LNCaP clone FGC (cell line): Measurements from ENCODE around the gene MCOLN1.

Experiments used
- DNase-seq: peaks from one replicate; pipeline ENCODE4 v3.0.0-alpha.2; 2011; ENCODE audit warnings: low read depth
- H3K4me3 ChIP-seq: 2 replicates; pipeline ENCODE4 v1.5.1; 2011; ENCODE audit warnings: mild to moderate bottlenecking, low read depth, low read length, control low read depth
- CTCF ChIP-seq: IDR thresholded peaks from 2 replicates; pipeline ENCODE4 v1.5.1; 2012; ENCODE audit warnings: mild to moderate bottlenecking; ENCODE audit not compliant: control insufficient read depth, insufficient read depth; ENCODE audit errors: extremely low read depth

MCOLN1 gene

GRCh38 chr19:7544626-7545025, 22.2 kb downstream of the MCOLN1 start:
- no peak overlapping the region for H3K4me3 ChIP-seq
- no peak for TF ChIP-seq CTCF
- no peak for DNase-seq

GRCh38 chr19:7545300-7545699, 22.9 kb downstream of the MCOLN1 start:
- no peak overlapping the region for H3K4me3 ChIP-seq
- no peak for DNase-seq
- no peak for TF ChIP-seq CTCF

GRCh38 chr19:7545904-7546303, 23.5 kb downstream of the MCOLN1 start:
- DNase-seq = no peak
- no peak overlapping the region for H3K4me3 ChIP-seq
- no peak for TF ChIP-seq CTCF

GRCh38 chr19:7547159-7547558, 24.7 kb downstream of the MCOLN1 start:
- TF ChIP-seq CTCF = no peak

GRCh38 chr19:7549429-7550148, 27.2 kb downstream of the MCOLN1 start:
- TF ChIP-seq CTCF = no peak
- no peak for DNase-seq
- H3K4me3 ChIP-seq = no peak overlapping the region

More at GRCh38 chr19:7547159-7547558, 24.7 kb downstream of the MCOLN1 start:
- no peak for DNase-seq
- H3K4me3 ChIP-seq = no peak overlapping the region

GRCh38 chr19:7550169-7550770, 27.8 kb downstream of the MCOLN1 start:
- TF ChIP-seq CTCF = no peak
- no peak for DNase-seq
- H3K4me3 ChIP-seq = no peak overlapping the region
